Liver (tissue), 9 donors: ENCODE data around the gene ZDHHC24. TPM values are rescaled to one million over a fixed set of nuclear protein-coding genes. Genes with fewer than 3 reads are reported as not detected.

ENCODE experiments used
- DNase-seq: peaks from one replicate; pipeline ENCODE4 v3.0.0-alpha.2; 2017; ENCODE audit warnings: low spot score
- H3K27ac ChIP-seq, 2 donors: one replicate each; pipeline ENCODE4 v1.7.0; 2013; ENCODE audit warnings: inconsistent platforms in 2 of 2, low read length in 2 of 2, control low read depth in 1 of 2, low read depth in 1 of 2, mild to moderate bottlenecking in 1 of 2
- H3K27me3 ChIP-seq, 4 donors: one replicate each; pipeline versions ENCODE4 v1.6.1 to v1.7.0; 2013; ENCODE audit warnings: low read length in 3 of 4, inconsistent platforms in 1 of 4, mild to moderate bottlenecking in 1 of 4, moderate library complexity in 1 of 4; ENCODE audit not compliant: control insufficient read depth in 4 of 4, insufficient read depth in 4 of 4
- H3K36me3 ChIP-seq, 4 donors: one replicate each; pipeline versions ENCODE4 v1.6.1 to v1.7.0; 2013; ENCODE audit warnings: low read length in 3 of 4, mild to moderate bottlenecking in 3 of 4, low read depth in 1 of 4, moderate library complexity in 1 of 4; ENCODE audit not compliant: control insufficient read depth in 4 of 4, insufficient read depth in 3 of 4
- H3K4me1 ChIP-seq, 4 donors: one replicate each; pipeline versions ENCODE4 v1.6.1 to v1.7.0; 2013; ENCODE audit warnings: low read length in 3 of 4, mild to moderate bottlenecking in 3 of 4, moderate library complexity in 1 of 4; ENCODE audit not compliant: control insufficient read depth in 4 of 4, insufficient read depth in 4 of 4
- H3K4me3 ChIP-seq, 3 donors: one replicate each; pipeline versions ENCODE4 v1.6.1 to v1.7.0; 2013; ENCODE audit warnings: low read length in 3 of 3, control low read depth in 1 of 3, low read depth in 1 of 3, mild to moderate bottlenecking in 1 of 3
- H3K9ac ChIP-seq, 2 donors: one replicate each; pipeline ENCODE4 v1.7.0; 2013; ENCODE audit warnings: low read length in 2 of 2, mild to moderate bottlenecking in 2 of 2, moderate library complexity in 2 of 2, control low read depth in 1 of 2, low read depth in 1 of 2
- H3K9me3 ChIP-seq, 4 donors: one replicate each; pipeline versions ENCODE4 v1.6.1 to v1.7.0; 2013; ENCODE audit warnings: low read length in 3 of 4; ENCODE audit not compliant: control insufficient read depth in 4 of 4
- EGR1 ChIP-seq, 2 donors: IDR thresholded peaks; 2 replicates each; pipeline ENCODE4 v1.6.1; 2016 to 2018; ENCODE audit warnings: antibody characterized with exemption in 2 of 2, low read depth in 2 of 2
- GABPA ChIP-seq, 2 donors: IDR thresholded peaks in 1 of 2; conservative IDR thresholded peaks in 1 of 2; 2 replicates each; pipeline ENCODE4 v1.6.1; 2016; ENCODE audit warnings: antibody characterized with exemption in 2 of 2, mild to moderate bottlenecking in 1 of 2, moderate library complexity in 1 of 2
- HNF4A ChIP-seq, 2 donors: conservative IDR thresholded peaks; 2 replicates each; pipeline ENCODE4 v1.6.1; 2016; ENCODE audit warnings: antibody characterized with exemption in 2 of 2, mild to moderate bottlenecking in 2 of 2
- HNF4G ChIP-seq: IDR thresholded peaks from 2 replicates; pipeline ENCODE4 v1.6.1; 2016; ENCODE audit warnings: antibody characterized with exemption
- JUND ChIP-seq, 2 donors: IDR thresholded peaks; 2 replicates each; pipeline ENCODE4 v1.6.1; 2016; ENCODE audit warnings: antibody characterized with exemption in 2 of 2
- MAX ChIP-seq: IDR thresholded peaks from 2 replicates; pipeline ENCODE4 v1.6.1; 2016; ENCODE audit warnings: antibody characterized with exemption
- RAD21 ChIP-seq, 2 donors: IDR thresholded peaks; 2 replicates each; pipeline ENCODE4 v1.6.1; 2016; ENCODE audit warnings: antibody characterized with exemption in 2 of 2, mild to moderate bottlenecking in 2 of 2
- REST ChIP-seq: IDR thresholded peaks from 2 replicates; pipeline ENCODE4 v1.6.1; 2016; ENCODE audit warnings: antibody characterized with exemption, mild to moderate bottlenecking
- RXRA ChIP-seq, 2 donors: IDR thresholded peaks; 2 replicates each; pipeline ENCODE4 v1.6.1; 2017 to 2018; ENCODE audit warnings: antibody characterized with exemption in 2 of 2, mild to moderate bottlenecking in 1 of 2
- SP1 ChIP-seq: IDR thresholded peaks from 2 replicates; pipeline ENCODE4 v1.6.1; 2018; ENCODE audit warnings: antibody characterized with exemption, mild to moderate bottlenecking
- TAF1 ChIP-seq: conservative IDR thresholded peaks from 2 replicates; pipeline ENCODE4 v1.6.1; 2016; ENCODE audit warnings: antibody characterized with exemption, mild to moderate bottlenecking
- YY1 ChIP-seq: IDR thresholded peaks from 2 replicates; pipeline ENCODE4 v1.6.1; 2016; ENCODE audit warnings: antibody characterized with exemption, mild to moderate bottlenecking
- ZBTB33 ChIP-seq: IDR thresholded peaks from 2 replicates; pipeline ENCODE4 v1.6.1; 2016; ENCODE audit warnings: antibody characterized with exemption
- WGBS: extraction: QIAGEN DNeasy Blood & Tissue Kit; methylation state at CpG from one replicate; pipeline ENCODE4 v1.1.7; 2013; 5-methylcytosine and 5-hydroxymethylcytosine counted together
- polyA plus RNA-seq, 2 donors: library from polyadenylated mRNA; stranded (reverse) in 1 of 2; unstranded in 1 of 2; fragments of 200-250 nt in 1 of 2; fragments of >200 nt in 1 of 2; fragmentation: Nextera tagmentation in 1 of 2; extraction: Ambion mirVana in 1 of 2; gene quantifications; one replicate each; pipeline versions ENCODE4 v1.2.1 to v1.2.3, GENCODE V29; 2013 to 2015
- total RNA-seq, 2 donors: library from RNA; depleted of rRNA; stranded (reverse); fragments of >200 nt; gene quantifications; one replicate each; pipeline ENCODE4 v1.2.3, GENCODE V29; 2014
- TF ChIP-seq, protein P1 (sequence below): fragments of 150-350 bp; IDR thresholded peaks from 2 replicates; pipeline ENCODE4 v1.5.1; 2017; ENCODE audit warnings: improper control_type of control experiment, low read depth, low read length; ENCODE audit not compliant: missing input control
- TF ChIP-seq, protein P2 (sequence below): IDR thresholded peaks from 2 replicates; pipeline ENCODE4 v1.6.1; 2016; ENCODE audit warnings: antibody characterized with exemption
- donor health status: healthy.
- donor health status: healthy.
- donor health status: healthy.
- donor health status: healthy.
- donor health status: healthy.

ZDHHC24 gene
- total and polyA plus RNA-seq, 4 donors = 4.1 to 6.4 (median 5.1) TPM

DNA sequence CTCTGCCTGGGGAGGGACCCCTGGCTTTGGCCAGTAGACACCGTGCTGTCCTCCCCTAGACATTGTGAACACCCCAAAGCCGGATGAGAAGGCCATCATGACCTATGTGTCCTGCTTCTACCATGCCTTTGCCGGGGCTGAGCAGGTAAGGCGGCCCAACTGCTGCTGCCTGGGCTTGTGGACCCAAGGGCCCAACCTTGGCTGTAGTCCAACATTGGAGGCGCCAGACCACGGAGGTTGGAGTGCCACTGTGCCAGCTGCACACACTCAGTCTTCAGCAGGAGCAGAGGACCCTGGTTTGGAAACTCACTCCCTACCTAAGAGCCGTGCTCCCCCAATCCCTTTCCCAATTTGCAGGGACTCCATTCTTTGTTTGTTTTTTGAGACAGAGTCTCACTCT lies 10.2 kb upstream of the ZDHHC24 start:
- TF ChIP-seq ZBTB33 = no peak
- TF ChIP-seq, protein P1, sequence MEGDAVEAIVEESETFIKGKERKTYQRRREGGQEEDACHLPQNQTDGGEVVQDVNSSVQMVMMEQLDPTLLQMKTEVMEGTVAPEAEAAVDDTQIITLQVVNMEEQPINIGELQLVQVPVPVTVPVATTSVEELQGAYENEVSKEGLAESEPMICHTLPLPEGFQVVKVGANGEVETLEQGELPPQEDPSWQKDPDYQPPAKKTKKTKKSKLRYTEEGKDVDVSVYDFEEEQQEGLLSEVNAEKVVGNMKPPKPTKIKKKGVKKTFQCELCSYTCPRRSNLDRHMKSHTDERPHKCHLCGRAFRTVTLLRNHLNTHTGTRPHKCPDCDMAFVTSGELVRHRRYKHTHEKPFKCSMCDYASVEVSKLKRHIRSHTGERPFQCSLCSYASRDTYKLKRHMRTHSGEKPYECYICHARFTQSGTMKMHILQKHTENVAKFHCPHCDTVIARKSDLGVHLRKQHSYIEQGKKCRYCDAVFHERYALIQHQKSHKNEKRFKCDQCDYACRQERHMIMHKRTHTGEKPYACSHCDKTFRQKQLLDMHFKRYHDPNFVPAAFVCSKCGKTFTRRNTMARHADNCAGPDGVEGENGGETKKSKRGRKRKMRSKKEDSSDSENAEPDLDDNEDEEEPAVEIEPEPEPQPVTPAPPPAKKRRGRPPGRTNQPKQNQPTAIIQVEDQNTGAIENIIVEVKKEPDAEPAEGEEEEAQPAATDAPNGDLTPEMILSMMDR = no peak
- TF ChIP-seq HNF4G = no peak
- TF ChIP-seq EGR1 (IDR thresholded peaks at IDR 0.05; ENCODE audit: low read depth in 2 of 2) = no peak
- TF ChIP-seq JUND (IDR thresholded peaks at IDR 0.05) = no peak
- DNase-seq = no peak
- no peak overlapping the region for H3K9ac ChIP-seq
- no peaks in the 10 kb centered on the region for H3K27me3 ChIP-seq
- no peaks in the 10 kb centered on the region for H3K9me3 ChIP-seq
- H3K27ac ChIP-seq = no peak overlapping the region
- WGBS = 90% methylated on average over 7 of the region's 7 CpGs
- H3K36me3 ChIP-seq = no peaks in the 10 kb centered on the region
- peaks cover 0 to 3% (median 1%) of the 10 kb centered on the region in 4 donors for H3K4me1 ChIP-seq
- no peak overlapping the region for H3K4me3 ChIP-seq

GRCh38 chr11:66555416-66555815 lies 9.6 kb upstream of the ZDHHC24 start:
- Histone ChIP-seq H3K27ac (no peak overlapping the region), H3K4me3 (no peak overlapping the region), H3K36me3 (no peaks in the 10 kb centered on the region), H3K9me3 (no peaks in the 10 kb centered on the region), H3K9ac (no peak overlapping the region), H3K27me3 (no peaks in the 10 kb centered on the region), H3K4me1 (peaks cover 0 to 3% (median 1%) of the 10 kb centered on the region in 4 donors)
- no peak for DNase-seq
- no peak for TF ChIP-seq EGR1 (IDR thresholded peaks at IDR 0.05; ENCODE audit: low read depth in 2 of 2)
- TF ChIP-seq MAX = no peak
- no peak for TF ChIP-seq RAD21 (IDR thresholded peaks at IDR 0.05)
- TF ChIP-seq GABPA (IDR thresholded peaks at IDR 0.05 in 1 of 2, conservative IDR thresholded peaks at IDR 0.05 in 1 of 2) = no peak
- WGBS = 78% methylated on average over 3 of the region's 3 CpGs

GRCh38 chr11:66554602-66555001 lies 8.8 kb upstream of the ZDHHC24 start:
- 90% methylated on average over 5 of the region's 5 CpGs for WGBS
- TF ChIP-seq HNF4G (no peak), YY1 (no peak), HNF4A (conservative IDR thresholded peaks at IDR 0.05) (no peak), REST (no peak), GABPA (IDR thresholded peaks at IDR 0.05 in 1 of 2, conservative IDR thresholded peaks at IDR 0.05 in 1 of 2) (no peak), TAF1 (no peak), ZBTB33 (no peak), RXRA (IDR thresholded peaks at IDR 0.05) (no peak), SP1 (no peak)
- TF ChIP-seq, protein P1 = no peak
- TF ChIP-seq, protein P2, sequence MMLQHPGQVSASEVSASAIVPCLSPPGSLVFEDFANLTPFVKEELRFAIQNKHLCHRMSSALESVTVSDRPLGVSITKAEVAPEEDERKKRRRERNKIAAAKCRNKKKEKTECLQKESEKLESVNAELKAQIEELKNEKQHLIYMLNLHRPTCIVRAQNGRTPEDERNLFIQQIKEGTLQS = no peak

More at GRCh38 chr11:66554602-66555001, 8.8 kb upstream of the ZDHHC24 start:
- peaks cover 0 to 3% (median 1%) of the 10 kb centered on the region in 4 donors for H3K4me1 ChIP-seq
- H3K27me3 ChIP-seq = no peaks in the 10 kb centered on the region
- no peak for DNase-seq
- H3K27ac ChIP-seq = no peak overlapping the region
- no peak overlapping the region for H3K4me3 ChIP-seq
- H3K9ac ChIP-seq = no peak overlapping the region
- no peaks in the 10 kb centered on the region for H3K36me3 ChIP-seq
- no peaks in the 10 kb centered on the region for H3K9me3 ChIP-seq
